Panc1 (cell line): ENCODE measurements around the gene OR51E2. TPM values are rescaled to one million over a fixed set of nuclear protein-coding genes. Genes with fewer than 3 reads are reported as not detected.

Experiments
- ATAC-seq: fragments of 200-7000 bp; cut with Tn5 transposase; 2 replicates; pipeline ENCODE4 v1.9.1; 2020; ENCODE audit warnings: mild to moderate bottlenecking, moderate library complexity
- BruUV-seq: library from RNA; stranded (reverse); fragments of 400-500 nt; replicated peaks from 2 replicates; lab custom pipeline; 2021; lab: Mats Ljungman, UMichigan
- CTCF ChIA-PET: fragments of 300-600 bp; sonication (Branson Sonifier 250); formaldehyde crosslinking; loops from one replicate; lab custom pipeline; 2022; ENCODE audit warnings: antibody characterized with exemption; lab: Charles Lee
- POLR2A ChIA-PET: fragments of 300-600 bp; sonication (Branson Sonifier 250); formaldehyde crosslinking; loops from one replicate; lab custom pipeline; 2022; ENCODE audit warnings: antibody characterized with exemption; lab: Charles Lee
- DNase-seq: peaks from one replicate; pipeline ENCODE4 v3.0.0-alpha.2; 2010; ENCODE audit warnings: low read depth, low spot score
- H3K27ac ChIP-seq: 2 replicates; pipeline ENCODE4 v1.5.1; 2011; ENCODE audit warnings: mild to moderate bottlenecking, low read length, inconsistent platforms
- H3K27me3 ChIP-seq: fragments of 200-500 bp; sonication (Bioruptor generic); 2 replicates; pipeline ENCODE4 v1.6.0; 2014; ENCODE audit warnings: low read length, inconsistent platforms; ENCODE audit not compliant: control insufficient read depth, insufficient read depth
- H3K36me3 ChIP-seq: fragments of 200-500 bp; sonication (Bioruptor generic); 2 replicates; pipeline ENCODE4 v1.5.1; 2014; ENCODE audit warnings: inconsistent platforms, mild to moderate bottlenecking, low read length, moderate library complexity; ENCODE audit not compliant: control insufficient read depth, insufficient read depth
- H3K4me1 ChIP-seq: 2 replicates; pipeline ENCODE4 v1.5.1; 2011; ENCODE audit warnings: inconsistent platforms, mild to moderate bottlenecking, low read length, moderate library complexity; ENCODE audit not compliant: control insufficient read depth, insufficient read depth
- H3K4me3 ChIP-seq, 2 experiments: 2 replicates each; pipeline ENCODE4 v1.5.1; 2011 to 2012; ENCODE audit warnings: low read depth in 2 of 2, low read length in 2 of 2, mild to moderate bottlenecking in 2 of 2, inconsistent platforms in 1 of 2, moderate library complexity in 1 of 2
- H3K9me3 ChIP-seq: fragments of 200-500 bp; sonication (Bioruptor generic); 2 replicates; pipeline ENCODE4 v1.5.1; 2014; ENCODE audit warnings: low read depth, mild to moderate bottlenecking, inconsistent platforms, low read length, moderate library complexity; ENCODE audit not compliant: control insufficient read depth, insufficient read depth
- CTCF ChIP-seq: fragments of 450-650 bp; IDR thresholded peaks from 2 replicates; pipeline ENCODE4 v1.5.1; 2017; ENCODE audit warnings: mild to moderate bottlenecking
- POLR2AphosphoS5 ChIP-seq: IDR thresholded peaks from 2 replicates; pipeline ENCODE4 v1.6.1; 2012; ENCODE audit warnings: mild to moderate bottlenecking, low read depth, low read length, moderate library complexity
- REST ChIP-seq, 2 experiments: IDR thresholded peaks; 2 replicates each; pipeline ENCODE4 v1.6.1; 2011 to 2012; ENCODE audit warnings: low read depth in 2 of 2, control low read depth in 1 of 2, low read length in 1 of 2, mild to moderate bottlenecking in 1 of 2, moderate library complexity in 1 of 2; ENCODE audit not compliant: insufficient read depth in 1 of 2
- SIN3A ChIP-seq: IDR thresholded peaks from 2 replicates; pipeline ENCODE4 v1.6.1; 2012; ENCODE audit warnings: low read depth, mild to moderate bottlenecking, low read length, moderate library complexity, borderline replicate concordance; ENCODE audit not compliant: insufficient read depth
- TCF7L2 ChIP-seq: IDR thresholded peaks from 2 replicates; pipeline ENCODE4 v1.6.1; 2011; ENCODE audit warnings: mild to moderate bottlenecking, low read depth, low read length, inconsistent platforms
- in situ Hi-C: cut with HindIII; loops from 2 replicates; pipeline ENCODE4 v1.10.0; 2016; ENCODE audit warnings: low sequenced_read_pairs, low pct_unique_long_range_greater_than_20kb
- intact Hi-C: fragments of 100-400 bp; cut with micrococcal nuclease; formaldehyde crosslinking; loops from one replicate; pipeline ENCODE4 v1.10.0; 2022; ENCODE audit not compliant: unreplicated experiment
- total RNA-seq: library from RNA; stranded (reverse); gene quantifications from one replicate; pipeline ENCODE4 v1.2.1, GENCODE V29; 2021; ENCODE audit not compliant: unreplicated experiment

The OR51E2 gene
- total RNA-seq, 1 experiment from 2014 or later = not detected

DNA sequence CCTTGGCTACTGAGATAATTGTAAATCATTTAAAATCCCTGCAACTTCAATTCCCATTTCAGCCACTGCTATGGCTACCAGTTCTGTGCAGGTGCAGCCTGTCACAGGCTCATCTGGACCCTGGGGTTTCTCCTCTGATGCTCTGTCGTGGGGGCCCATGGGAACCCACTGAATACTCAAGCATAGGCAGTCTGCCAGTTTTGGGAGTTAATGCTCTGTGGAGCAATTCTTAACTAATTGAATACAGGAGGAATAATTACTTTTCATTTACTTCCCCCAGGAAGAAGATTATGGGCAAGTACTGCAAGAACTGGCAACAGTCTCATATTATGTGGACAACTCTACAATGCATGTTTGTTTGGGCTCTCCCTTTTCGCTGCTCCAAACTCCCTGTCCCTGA is 25.9 kb downstream of the OR51E2 start:
- ChIA-PET POLR2A (no interaction called here), CTCF (no interaction called here)
- intact Hi-C loops (no loop called here), in situ Hi-C loops (no loop called here)
- Histone ChIP-seq H3K27me3 (peaks cover 4% of the 10 kb centered on the region; the same call in 1 of the 2 replicates), H3K9me3 (no peaks in the 10 kb centered on the region), H3K4me3 (no peak overlapping the region), H3K4me1 (0 out of 2 replicates have a peak, but pooled peaks cover 4% of the 10 kb centered on the region), H3K27ac (no peak overlapping the region), H3K36me3 (no peaks in the 10 kb centered on the region)
- DNase-seq = no peak
- no peak for ATAC-seq
- TF ChIP-seq TCF7L2 (no peak), SIN3A (no peak), CTCF (no peak), REST (IDR thresholded peaks at IDR 0.05; ENCODE audit: insufficient read depth in 1 of 2, low read depth in 2 of 2, low read length in 1 of 2) (no peak)
- no TSS peak for BruUV-seq

GRCh38 chr11:4665424-4665823 is 32.2 kb downstream of the OR51E2 start:
- Histone ChIP-seq H3K4me1 (no peaks in the 10 kb centered on the region), H3K9me3 (no peaks in the 10 kb centered on the region), H3K27me3 (peaks cover 16% of the 10 kb centered on the region), H3K4me3 (no peak overlapping the region), H3K27ac (no peak overlapping the region), H3K36me3 (no peaks in the 10 kb centered on the region)
- DNase-seq (no peak), ATAC-seq (no peak)
- intact Hi-C loops = no loop called here
- POLR2A ChIA-PET = no interaction called here
- in situ Hi-C loops = no loop called here
- TF ChIP-seq CTCF (no peak), REST (IDR thresholded peaks at IDR 0.05; ENCODE audit: insufficient read depth in 1 of 2, low read depth in 2 of 2, low read length in 1 of 2) (no peak), SIN3A (no peak), TCF7L2 (no peak), POLR2AphosphoS5 (no peak)
- no TSS peak for BruUV-seq
- CTCF ChIA-PET = no interaction called here
